ENCODE data around the gene LNP1. TPM values are rescaled to one million over a fixed set of nuclear protein-coding genes. Genes with fewer than 3 reads are reported as not detected.

Gene LNP1
- total RNA-seq, 1 donor from 2014 or later, result 26.5 TPM

DNA sequence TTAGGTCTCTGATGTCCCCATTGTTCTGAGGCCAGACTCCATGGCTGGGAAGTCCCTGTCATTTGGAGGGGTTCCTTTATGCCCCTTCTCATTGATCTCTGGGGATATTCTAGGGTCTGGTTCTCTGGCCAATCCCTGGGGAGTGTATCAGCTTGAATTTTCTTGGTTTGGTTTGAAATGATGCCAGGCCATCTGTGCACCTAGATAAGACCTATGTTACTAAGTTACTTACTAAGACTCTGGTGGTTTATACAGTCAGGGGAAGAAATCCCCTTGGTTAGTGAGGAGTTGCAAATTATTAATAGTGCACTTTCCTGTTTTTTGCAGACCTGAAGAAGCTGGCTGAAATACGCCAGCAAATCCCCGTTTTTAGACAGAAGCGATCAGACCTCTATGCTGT, 46.5 kb upstream of the LNP1 start:
- Histone ChIP-seq H3K9me3 (ENCODE audit: low read depth) (no peaks in the 10 kb centered on the region), H3F3A (ENCODE audit: low read depth) (no peaks in the 10 kb centered on the region), H3K36me3 (no peaks in the 10 kb centered on the region), H3K4me1 (no peaks in the 10 kb centered on the region), H4K20me1 (ENCODE audit: low read depth) (no peaks in the 10 kb centered on the region), H3K27me3 (no peaks in the 10 kb centered on the region), H3K4me2 (no peak overlapping the region), H3K9ac (no peak overlapping the region), H3K79me2 (ENCODE audit: low read depth) (no peaks in the 10 kb centered on the region), H3K4me3 (no peak overlapping the region), H2AFZ (replicated peaks) (no peak overlapping the region), H3K27ac (no peak overlapping the region)
- Mint-ChIP-seq H3K9me3 (no peaks in the 10 kb centered on the region), H3K27me3 (ENCODE audit: insufficient read depth, low read depth) (peaks cover 2% of the 10 kb centered on the region), H3K36me3 (peaks cover 19% of the 10 kb centered on the region), H3K4me1 (no peaks in the 10 kb centered on the region), H3K27ac (no peak overlapping the region), H3K4me3 (no peak overlapping the region)
- TF ChIP-seq, protein P1, sequence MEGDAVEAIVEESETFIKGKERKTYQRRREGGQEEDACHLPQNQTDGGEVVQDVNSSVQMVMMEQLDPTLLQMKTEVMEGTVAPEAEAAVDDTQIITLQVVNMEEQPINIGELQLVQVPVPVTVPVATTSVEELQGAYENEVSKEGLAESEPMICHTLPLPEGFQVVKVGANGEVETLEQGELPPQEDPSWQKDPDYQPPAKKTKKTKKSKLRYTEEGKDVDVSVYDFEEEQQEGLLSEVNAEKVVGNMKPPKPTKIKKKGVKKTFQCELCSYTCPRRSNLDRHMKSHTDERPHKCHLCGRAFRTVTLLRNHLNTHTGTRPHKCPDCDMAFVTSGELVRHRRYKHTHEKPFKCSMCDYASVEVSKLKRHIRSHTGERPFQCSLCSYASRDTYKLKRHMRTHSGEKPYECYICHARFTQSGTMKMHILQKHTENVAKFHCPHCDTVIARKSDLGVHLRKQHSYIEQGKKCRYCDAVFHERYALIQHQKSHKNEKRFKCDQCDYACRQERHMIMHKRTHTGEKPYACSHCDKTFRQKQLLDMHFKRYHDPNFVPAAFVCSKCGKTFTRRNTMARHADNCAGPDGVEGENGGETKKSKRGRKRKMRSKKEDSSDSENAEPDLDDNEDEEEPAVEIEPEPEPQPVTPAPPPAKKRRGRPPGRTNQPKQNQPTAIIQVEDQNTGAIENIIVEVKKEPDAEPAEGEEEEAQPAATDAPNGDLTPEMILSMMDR (IDR thresholded peaks at IDR 0.05), result no peak
- no peak for TF ChIP-seq EZH2 (IDR thresholded peaks at IDR 0.05)
- TF ChIP-seq EZH2phosphoT487 (IDR thresholded peaks at IDR 0.05), result no peak
- no peak for DNase-seq (ENCODE audit: low spot score)

DNA sequence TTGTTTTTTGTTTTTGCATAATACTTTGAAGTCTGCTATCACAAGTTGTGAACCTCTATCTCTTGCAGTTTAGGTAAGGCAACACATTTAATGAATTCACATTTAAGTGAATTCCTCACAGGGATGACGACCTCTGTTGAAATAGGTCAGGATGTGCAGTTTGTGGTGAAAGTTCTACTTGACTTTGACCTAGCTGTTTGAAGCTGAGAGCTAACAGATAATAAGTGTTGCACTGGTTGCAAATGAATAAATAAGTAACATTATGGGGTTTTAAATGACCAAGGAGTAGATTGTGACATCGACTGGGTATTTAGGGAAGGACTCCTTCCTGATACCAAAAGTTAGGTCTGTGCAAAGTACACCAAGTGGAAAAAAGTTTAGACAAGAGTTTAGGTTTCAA, 42.9 kb upstream of the LNP1 start:
- Histone ChIP-seq H3K4me3 (no peak overlapping the region), H2AFZ (replicated peaks) (no peak overlapping the region), H3K27ac (no peak overlapping the region), H3F3A (ENCODE audit: low read depth) (no peaks in the 10 kb centered on the region), H3K4me2 (no peak overlapping the region), H4K20me1 (ENCODE audit: low read depth) (no peaks in the 10 kb centered on the region), H3K27me3 (no peaks in the 10 kb centered on the region), H3K9me3 (ENCODE audit: low read depth) (no peaks in the 10 kb centered on the region), H3K36me3 (peaks cover 4% of the 10 kb centered on the region), H3K4me1 (no peaks in the 10 kb centered on the region), H3K79me2 (ENCODE audit: low read depth) (no peaks in the 10 kb centered on the region), H3K9ac (no peak overlapping the region)
- DNase-seq (ENCODE audit: low spot score), result no peak
- TF ChIP-seq, protein P1 (IDR thresholded peaks at IDR 0.05), result no peak
- TF ChIP-seq EZH2 (IDR thresholded peaks at IDR 0.05), result no peak
- TF ChIP-seq EZH2phosphoT487 (IDR thresholded peaks at IDR 0.05), result no peak
- no peaks in the 10 kb centered on the region for H3K4me1 Mint-ChIP-seq
- H3K4me3 Mint-ChIP-seq, result no peak overlapping the region
- H3K9me3 Mint-ChIP-seq, result peaks cover 3% of the 10 kb centered on the region
- H3K36me3 Mint-ChIP-seq, result peaks cover 17% of the 10 kb centered on the region
- H3K27me3 Mint-ChIP-seq (ENCODE audit: insufficient read depth, low read depth), result no peaks in the 10 kb centered on the region
- H3K27ac Mint-ChIP-seq, result no peak overlapping the region

DNA sequence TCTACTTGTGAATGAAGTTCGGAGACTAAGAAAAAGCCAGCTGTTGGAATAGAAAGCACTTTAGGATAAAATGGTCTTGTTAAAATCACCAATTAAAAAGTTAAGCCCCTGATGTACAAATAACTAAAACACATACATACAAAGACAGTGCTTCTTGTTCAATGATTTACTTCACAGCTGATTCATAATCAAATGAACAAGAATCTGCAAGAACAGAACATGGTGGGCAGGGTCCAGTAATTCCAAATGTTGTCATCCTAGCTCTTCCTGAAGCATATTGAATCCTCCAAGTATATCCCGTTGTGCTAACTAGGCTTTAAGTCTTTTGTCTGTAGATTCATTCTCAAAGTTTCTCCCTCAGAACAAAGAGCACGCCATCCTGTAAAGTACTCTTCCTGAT, 42.3 kb upstream of the LNP1 start:
- Mint-ChIP-seq H3K36me3 (peaks cover 20% of the 10 kb centered on the region), H3K9me3 (peaks cover 3% of the 10 kb centered on the region), H3K27ac (no peak overlapping the region), H3K4me3 (no peak overlapping the region), H3K4me1 (no peaks in the 10 kb centered on the region), H3K27me3 (ENCODE audit: insufficient read depth, low read depth) (no peaks in the 10 kb centered on the region)
- H3K4me2 ChIP-seq, result no peak overlapping the region
- no peaks in the 10 kb centered on the region for H3K79me2 ChIP-seq (ENCODE audit: low read depth)
- H3K36me3 ChIP-seq, result peaks cover 4% of the 10 kb centered on the region
- H3F3A ChIP-seq (ENCODE audit: low read depth), result no peaks in the 10 kb centered on the region
- H2AFZ ChIP-seq (replicated peaks), result no peak overlapping the region
- no peaks in the 10 kb centered on the region for H3K27me3 ChIP-seq
- no peak for DNase-seq (ENCODE audit: low spot score)
- H3K27ac ChIP-seq, result no peak overlapping the region
- no peaks in the 10 kb centered on the region for H3K4me1 ChIP-seq
- H3K9ac ChIP-seq, result no peak overlapping the region
- no peaks in the 10 kb centered on the region for H3K9me3 ChIP-seq (ENCODE audit: low read depth)
- H4K20me1 ChIP-seq (ENCODE audit: low read depth), result no peaks in the 10 kb centered on the region
- no peak for TF ChIP-seq EZH2phosphoT487 (IDR thresholded peaks at IDR 0.05)
- TF ChIP-seq EZH2 (IDR thresholded peaks at IDR 0.05), result no peak
- TF ChIP-seq, protein P1 (IDR thresholded peaks at IDR 0.05), result no peak
- no peak overlapping the region for H3K4me3 ChIP-seq

Measured in neural progenitor cell (in vitro differentiated cells).